H1 (cell line): ENCODE data around the gene OLA1. TPM values are rescaled to one million over a fixed set of nuclear protein-coding genes. Genes with fewer than 3 reads are reported as not detected.

Source experiments
- BRCA1 ChIP-seq: IDR thresholded peaks from 2 replicates; pipeline ENCODE4 v1.6.1; 2012; ENCODE audit warnings: low read depth, low read length, improper control_type of control experiment
- EGR1 ChIP-seq: IDR thresholded peaks from 2 replicates; pipeline ENCODE4 v1.6.1; 2011; ENCODE audit warnings: low read depth, low read length, borderline replicate concordance
- GABPA ChIP-seq: IDR thresholded peaks from 2 replicates; pipeline ENCODE4 v1.6.1; 2011; ENCODE audit warnings: mild to moderate bottlenecking, low read length, moderate library complexity, borderline replicate concordance; ENCODE audit not compliant: insufficient read depth
- GTF2F1 ChIP-seq: IDR thresholded peaks from 2 replicates; pipeline ENCODE4 v1.6.1; 2012; ENCODE audit warnings: low read depth, low read length, improper control_type of control experiment, borderline replicate concordance
- NANOG ChIP-seq: IDR thresholded peaks from 2 replicates; pipeline ENCODE4 v1.6.1; 2011; ENCODE audit warnings: low read length, low read depth, mild to moderate bottlenecking, inconsistent platforms; ENCODE audit not compliant: insufficient read depth, poor library complexity, severe bottlenecking
- SIX5 ChIP-seq: IDR thresholded peaks from 2 replicates; pipeline ENCODE4 v1.6.1; 2011; ENCODE audit warnings: mild to moderate bottlenecking, low read depth, low read length
- polyA plus RNA-seq, 7 experiments: library from polyadenylated mRNA; depleted of rRNA in 3 of 7; stranded (reverse) in 5 of 7; unstranded in 2 of 7; fragments of >200 nt in 5 of 7; fragments of 200-250 nt in 2 of 7; gene quantifications; 1 replicate in 5 of 7; 2 replicates in 1 of 7; 4 replicates in 1 of 7; pipeline versions ENCODE4 v1.2.1 to v1.2.3, GENCODE V29; 2011 to 2013; ENCODE audit warnings: missing spikeins in 2 of 7, mixed read lengths in 2 of 7
- total RNA-seq: library from RNA; stranded (reverse); fragmentation: NEBNext Ultra II Directional; extraction: Animal tissue kit (Norgen Biotek cat#: 25700); gene quantifications from 2 replicates; pipeline ENCODE4 v1.2.1, GENCODE V29; 2021

Gene OLA1
- total and polyA plus RNA-seq, 2 of the 8 experiments (the other 6 are each of a cell fraction or from before 2014, with no cell fraction given) = 39.3 to 158 TPM

- TF ChIP-seq SIX5 (no peak), EGR1 (no peak), GABPA (no peak), GTF2F1 (no peak), NANOG (no peak), BRCA1 (no peak)
Observed at GRCh38 chr2:174062934-174063333, 185.4 kb downstream of the OLA1 start (continued).
